Activated T-cell treated with anti-CD3 and anti-CD28 coated beads, Interleukin-2, amount 50 U/mL, for 4 hours (primary cell): Measurements from ENCODE around the gene INSRR. TPM values are rescaled to one million over a fixed set of nuclear protein-coding genes. Genes with fewer than 3 reads are reported as not detected.

Experiments
- ATAC-seq, 2 donors: fragments of 200-7000 bp; cut with Tn5 transposase; one replicate each; pipeline ENCODE4 v1.10.0; 2021
- DNase-seq: peaks from one replicate; pipeline ENCODE4 v3.0.0-alpha.2; 2020
- H3K27me3 Mint-ChIP-seq: one replicate; pipeline ENCODE4 v1.8.0; 2021; ENCODE audit warnings: low read depth, mixed read lengths
- H3K36me3 Mint-ChIP-seq: one replicate; pipeline ENCODE4 v1.8.0; 2022; ENCODE audit warnings: mixed read lengths; ENCODE audit not compliant: insufficient read depth
- H3K4me1 Mint-ChIP-seq: one replicate; pipeline ENCODE4 v1.8.0; 2021; ENCODE audit warnings: low read depth, mixed read lengths
- H3K4me3 Mint-ChIP-seq: one replicate; pipeline ENCODE4 v1.8.0; 2021; ENCODE audit warnings: mild to moderate bottlenecking, moderate library complexity, mixed read lengths
- H3K9me3 Mint-ChIP-seq: one replicate; pipeline ENCODE4 v1.8.0; 2021; ENCODE audit warnings: mixed read lengths
- total RNA-seq, 3 donors: library from RNA; stranded (reverse); gene quantifications; one replicate each; pipeline ENCODE4 v1.2.1, GENCODE V29; 2021

The INSRR gene
- total RNA-seq, 3 donors from 2014 or later: 0.11 TPM; not detected in 2

GRCh38 chr1:156886583-156887281 lies 27.8 kb upstream of the INSRR start:
- no peak for DNase-seq
- no peak for ATAC-seq
- Mint-ChIP-seq H3K9me3 (no peaks in the 10 kb centered on the region), H3K4me1 (no peaks in the 10 kb centered on the region), H3K27me3 (peaks cover 42% of the 10 kb centered on the region), H3K36me3 (no peaks in the 10 kb centered on the region), H3K4me3 (no peak overlapping the region)

GRCh38 chr1:156885880-156886355 lies 27.0 kb upstream of the INSRR start:
- no peak for DNase-seq
- H3K36me3 Mint-ChIP-seq: no peaks in the 10 kb centered on the region
- H3K27me3 Mint-ChIP-seq: peaks cover 39% of the 10 kb centered on the region
- H3K4me1 Mint-ChIP-seq: no peaks in the 10 kb centered on the region
- H3K4me3 Mint-ChIP-seq: no peak overlapping the region
- no peaks in the 10 kb centered on the region for H3K9me3 Mint-ChIP-seq
- ATAC-seq: no peak

DNA sequence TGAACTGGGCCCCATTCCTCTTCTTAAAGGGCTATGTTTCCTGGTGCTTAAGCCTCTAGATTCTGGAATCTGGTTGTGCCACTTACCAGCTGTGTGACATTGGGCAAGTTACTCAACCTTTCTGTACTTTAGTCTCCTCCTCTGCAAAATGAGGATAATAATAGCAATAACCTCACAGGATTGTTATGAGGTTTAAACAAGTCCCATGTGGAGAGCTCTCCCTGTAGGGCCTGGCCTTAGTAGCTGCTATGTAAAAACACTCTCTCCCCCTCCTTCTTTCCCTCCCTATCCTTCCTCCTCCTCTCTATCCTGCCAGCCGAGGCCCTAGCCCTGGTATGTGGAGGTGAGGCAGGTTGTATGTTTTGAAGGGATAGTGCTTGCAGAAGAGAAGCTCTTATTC lies 26.4 kb upstream of the INSRR start:
- no peak overlapping the region for H3K4me3 Mint-ChIP-seq
- H3K36me3 Mint-ChIP-seq: no peaks in the 10 kb centered on the region
- peaks cover 36% of the 10 kb centered on the region for H3K27me3 Mint-ChIP-seq
- DNase-seq (no peak), ATAC-seq (no peak)
- H3K9me3 Mint-ChIP-seq: no peaks in the 10 kb centered on the region
- H3K4me1 Mint-ChIP-seq: no peaks in the 10 kb centered on the region

- Mint-ChIP-seq H3K4me1 (no peaks in the 10 kb centered on the region), H3K4me3 (no peak overlapping the region), H3K27me3 (peaks cover 36% of the 10 kb centered on the region), H3K9me3 (no peaks in the 10 kb centered on the region), H3K36me3 (no peaks in the 10 kb centered on the region)
- DNase-seq: no peak
- no peak for ATAC-seq
Measured at GRCh38 chr1:156884560-156885184, 25.8 kb upstream of the INSRR start.

DNA sequence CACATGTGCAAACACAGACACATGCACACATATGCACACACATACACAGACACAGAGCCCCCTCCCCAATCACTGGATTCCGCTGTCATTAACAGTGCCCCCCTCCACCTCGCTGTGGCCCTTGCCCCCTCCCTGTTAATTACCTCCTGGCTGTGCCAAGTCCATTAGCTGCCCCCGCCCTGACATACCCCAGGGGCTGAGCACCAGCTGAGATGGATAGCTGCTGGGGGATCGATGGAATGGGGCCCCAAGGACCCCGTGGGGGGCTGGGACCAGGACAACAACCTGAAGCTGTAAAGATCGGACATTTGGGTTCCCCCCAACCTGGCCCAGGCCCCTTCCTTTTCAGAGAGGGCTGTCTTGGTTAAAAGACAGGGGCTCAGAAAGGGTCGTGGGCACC lies 25.0 kb upstream of the INSRR start:
- Mint-ChIP-seq H3K4me3 (no peak overlapping the region), H3K27me3 (peaks cover 32% of the 10 kb centered on the region), H3K4me1 (no peaks in the 10 kb centered on the region), H3K9me3 (no peaks in the 10 kb centered on the region), H3K36me3 (no peaks in the 10 kb centered on the region)
- no peak for DNase-seq
- no peak for ATAC-seq

DNA sequence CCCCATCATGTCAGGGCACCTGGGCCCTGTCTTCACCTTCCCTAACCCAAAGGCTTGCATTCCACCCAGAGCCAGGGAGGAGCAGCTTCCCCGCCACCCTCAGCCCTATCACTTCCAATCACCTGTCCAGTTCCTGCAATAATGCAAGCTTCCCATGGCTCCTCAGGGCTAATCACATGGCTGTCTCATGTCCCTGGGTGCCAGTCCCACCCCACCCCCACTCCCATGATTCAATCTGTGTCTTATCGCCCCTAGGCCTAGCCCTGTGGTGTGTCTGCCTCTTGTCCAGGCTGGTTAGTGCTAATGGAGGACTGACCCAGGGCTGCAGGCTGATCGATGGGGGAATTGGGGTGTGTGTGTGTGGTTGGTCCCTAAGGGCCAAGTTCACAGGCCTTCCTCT lies 23.6 kb upstream of the INSRR start:
- H3K36me3 Mint-ChIP-seq: no peaks in the 10 kb centered on the region
- peaks cover 29% of the 10 kb centered on the region for H3K27me3 Mint-ChIP-seq
- no peak overlapping the region for H3K4me3 Mint-ChIP-seq
- ATAC-seq (no peak), DNase-seq (no peak)
- H3K9me3 Mint-ChIP-seq: no peaks in the 10 kb centered on the region
- H3K4me1 Mint-ChIP-seq: no peaks in the 10 kb centered on the region

GRCh38 chr1:156881663-156882062 lies 22.7 kb upstream of the INSRR start:
- Mint-ChIP-seq H3K4me3 (no peak overlapping the region), H3K4me1 (no peaks in the 10 kb centered on the region), H3K36me3 (no peaks in the 10 kb centered on the region), H3K9me3 (no peaks in the 10 kb centered on the region), H3K27me3 (peaks cover 29% of the 10 kb centered on the region)
- no peak for ATAC-seq
- DNase-seq: no peak

- H3K4me3 Mint-ChIP-seq: no peak overlapping the region
- ATAC-seq (no peak), DNase-seq (no peak)
- no peaks in the 10 kb centered on the region for H3K9me3 Mint-ChIP-seq
- no peaks in the 10 kb centered on the region for H3K36me3 Mint-ChIP-seq
- H3K4me1 Mint-ChIP-seq: no peaks in the 10 kb centered on the region
- H3K27me3 Mint-ChIP-seq: peaks cover 28% of the 10 kb centered on the region
Measured at GRCh38 chr1:156881101-156881500, 22.2 kb upstream of the INSRR start.

- Mint-ChIP-seq H3K4me1 (no peaks in the 10 kb centered on the region), H3K36me3 (no peaks in the 10 kb centered on the region), H3K9me3 (no peaks in the 10 kb centered on the region), H3K4me3 (no peak overlapping the region), H3K27me3 (peaks cover 26% of the 10 kb centered on the region)
- no peak for ATAC-seq
- no peak for DNase-seq
Measured at GRCh38 chr1:156880473-156880872, 21.6 kb upstream of the INSRR start.

- ATAC-seq: no peak
Measured at GRCh38 chr1:156879876-156880275, 21.0 kb upstream of the INSRR start.

GRCh38 chr1:156877433-156878170 lies 18.7 kb upstream of the INSRR start:
- DNase-seq (no peak), ATAC-seq (no peak)
- H3K4me1 Mint-ChIP-seq: no peaks in the 10 kb centered on the region
- no peaks in the 10 kb centered on the region for H3K9me3 Mint-ChIP-seq
- no peak overlapping the region for H3K4me3 Mint-ChIP-seq
- H3K27me3 Mint-ChIP-seq: peaks cover 25% of the 10 kb centered on the region
- H3K36me3 Mint-ChIP-seq: no peaks in the 10 kb centered on the region

More at GRCh38 chr1:156879876-156880275, 21.0 kb upstream of the INSRR start:
- Mint-ChIP-seq H3K9me3 (no peaks in the 10 kb centered on the region), H3K4me1 (no peaks in the 10 kb centered on the region), H3K27me3 (peaks cover 28% of the 10 kb centered on the region), H3K36me3 (no peaks in the 10 kb centered on the region), H3K4me3 (no peak overlapping the region)
- no peak for DNase-seq

DNA sequence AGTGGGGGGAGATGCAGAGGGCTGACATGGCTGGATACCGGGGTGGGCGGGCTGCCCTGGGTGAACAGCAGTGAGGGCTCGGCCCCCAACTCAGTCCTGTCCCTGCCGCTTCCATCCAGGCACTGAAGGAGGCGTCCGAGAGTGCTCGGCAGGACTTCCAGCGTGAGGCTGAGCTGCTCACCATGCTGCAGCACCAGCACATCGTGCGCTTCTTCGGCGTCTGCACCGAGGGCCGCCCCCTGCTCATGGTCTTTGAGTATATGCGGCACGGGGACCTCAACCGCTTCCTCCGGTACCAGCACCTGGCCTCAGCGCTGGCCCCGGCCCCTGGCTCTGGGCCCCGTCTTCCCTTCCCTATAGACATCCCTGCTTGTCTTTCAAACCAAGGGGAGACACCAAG lies 17.4 kb upstream of the INSRR start:
- DNase-seq: no peak
- no peak overlapping the region for H3K4me3 Mint-ChIP-seq
- no peaks in the 10 kb centered on the region for H3K4me1 Mint-ChIP-seq
- ATAC-seq: no peak
- H3K36me3 Mint-ChIP-seq: no peaks in the 10 kb centered on the region
- no peaks in the 10 kb centered on the region for H3K9me3 Mint-ChIP-seq
- H3K27me3 Mint-ChIP-seq: peaks cover 20% of the 10 kb centered on the region

- Mint-ChIP-seq H3K9me3 (no peaks in the 10 kb centered on the region), H3K36me3 (no peaks in the 10 kb centered on the region), H3K4me3 (no peak overlapping the region), H3K27me3 (peaks cover 20% of the 10 kb centered on the region), H3K4me1 (no peaks in the 10 kb centered on the region)
- DNase-seq: no peak
- ATAC-seq: no peak
Measured at GRCh38 chr1:156875341-156875615, 16.4 kb upstream of the INSRR start.

DNA sequence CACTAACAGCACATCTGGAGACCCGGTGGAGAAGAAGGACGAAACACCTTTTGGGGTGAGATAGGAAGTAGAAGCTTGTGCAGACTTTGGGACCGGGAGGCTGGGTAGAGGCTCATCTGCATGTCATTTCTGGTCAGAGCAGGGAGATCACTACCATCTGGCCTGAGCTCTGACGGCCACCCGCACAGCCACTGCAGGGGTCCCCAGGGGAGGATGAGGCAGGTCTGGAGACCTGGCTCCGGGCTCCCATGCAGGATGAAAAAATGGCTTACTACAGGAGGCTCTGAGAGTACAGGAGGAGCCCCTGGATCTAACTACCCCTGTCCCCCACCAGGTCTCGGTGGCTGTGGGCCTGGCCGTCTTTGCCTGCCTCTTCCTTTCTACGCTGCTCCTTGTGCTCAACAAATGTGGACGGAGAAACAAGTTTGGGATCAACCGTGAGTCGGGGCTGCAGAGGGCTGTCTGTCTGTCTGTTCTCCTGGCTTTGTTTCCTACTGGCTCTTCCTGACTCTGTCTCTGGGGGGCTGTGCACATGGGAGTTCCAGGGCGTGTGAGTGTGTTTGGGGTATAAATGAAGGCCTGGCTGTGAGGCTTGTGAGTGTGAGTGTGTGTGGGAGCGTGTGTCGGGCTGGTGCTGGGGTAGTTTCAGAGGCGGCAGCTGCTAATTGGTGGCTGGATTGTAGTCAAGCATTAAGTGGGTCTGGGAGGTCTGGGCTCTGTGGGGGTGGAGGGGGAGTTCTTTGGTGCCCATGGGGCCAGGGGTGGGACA lies 15.8 kb upstream of the INSRR start:
- H3K4me3 Mint-ChIP-seq: no peak overlapping the region
- ATAC-seq (no peak), DNase-seq (no peak)
- H3K27me3 Mint-ChIP-seq: peaks cover 16% of the 10 kb centered on the region
- H3K36me3 Mint-ChIP-seq: no peaks in the 10 kb centered on the region
- no peaks in the 10 kb centered on the region for H3K4me1 Mint-ChIP-seq
- H3K9me3 Mint-ChIP-seq: no peaks in the 10 kb centered on the region
